ENCODE measurements around the gene SLC16A8. TPM values are rescaled to one million over a fixed set of nuclear protein-coding genes. Genes with fewer than 3 reads are reported as not detected.

Gene SLC16A8, protein sequence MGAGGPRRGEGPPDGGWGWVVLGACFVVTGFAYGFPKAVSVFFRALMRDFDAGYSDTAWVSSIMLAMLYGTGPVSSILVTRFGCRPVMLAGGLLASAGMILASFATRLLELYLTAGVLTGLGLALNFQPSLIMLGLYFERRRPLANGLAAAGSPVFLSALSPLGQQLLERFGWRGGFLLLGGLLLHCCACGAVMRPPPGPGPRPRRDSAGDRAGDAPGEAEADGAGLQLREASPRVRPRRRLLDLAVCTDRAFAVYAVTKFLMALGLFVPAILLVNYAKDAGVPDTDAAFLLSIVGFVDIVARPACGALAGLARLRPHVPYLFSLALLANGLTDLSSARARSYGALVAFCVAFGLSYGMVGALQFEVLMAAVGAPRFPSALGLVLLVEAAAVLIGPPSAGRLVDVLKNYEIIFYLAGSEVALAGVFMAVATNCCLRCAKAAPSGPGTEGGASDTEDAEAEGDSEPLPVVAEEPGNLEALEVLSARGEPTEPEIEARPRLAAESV
- total RNA-seq = 2.2 TPM

DNA sequence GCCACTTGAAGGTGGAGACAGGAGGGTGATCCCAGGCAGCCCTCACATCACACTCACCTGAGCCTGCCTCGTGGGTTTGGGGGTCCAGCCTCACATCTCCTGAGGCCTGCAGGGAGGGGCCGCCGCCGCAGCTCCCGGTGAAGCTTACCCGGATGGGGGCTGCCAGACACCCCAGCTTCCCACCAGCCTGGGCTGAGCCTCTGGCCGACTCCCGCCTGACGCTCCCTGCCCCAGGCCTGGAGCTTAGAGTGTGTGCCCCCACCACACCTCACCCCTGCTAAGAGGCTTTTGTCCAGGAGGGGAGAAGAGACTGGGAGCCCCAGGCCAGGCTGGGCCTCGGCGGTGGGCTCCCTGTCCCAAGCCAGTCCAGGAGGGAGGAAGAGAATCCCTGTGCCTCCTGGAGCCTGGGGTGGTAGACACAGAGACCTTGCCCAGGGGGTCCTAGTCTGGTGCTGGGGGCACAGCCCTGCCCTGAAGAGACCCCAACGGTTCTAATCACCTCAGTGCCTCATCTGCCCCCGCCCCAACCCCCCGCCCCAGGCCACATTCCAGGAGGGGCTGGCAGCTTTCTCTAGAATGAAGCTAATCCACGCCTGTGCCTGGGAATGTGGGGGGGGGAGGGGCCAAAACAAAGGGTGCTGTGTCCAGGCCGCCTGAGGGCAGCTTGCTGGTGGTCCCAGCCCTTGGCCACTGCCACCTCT is at the start of gene SLC16A8:
TSS of gene SLC16A8 (minus strand) at position 254 of the 701 bp plus-strand sequence. CDS start 1,311 bp downstream, outside the sequence.

GRCh38 chr22:38110008-38110862 is 26.3 kb upstream of the SLC16A8 start, which contains the start of gene BAIAP2L2:
Gene BAIAP2L2 (minus strand): TSS chr22:38110684. CDS start chr22:38110525, 159 bp downstream.

GRCh38 chr22:38056969-38057891 is 26.8 kb downstream of the SLC16A8 start, which contains the start of gene PICK1:
Gene PICK1 (plus strand): TSS chr22:38057404. CDS start chr22:38057810, 406 bp downstream.

Other genes with a start within 250 kb of the SLC16A8 start
- 23.7 TPM for gene ANKRD54, start 239.8 kb downstream of the SLC16A8 start, total RNA-seq
- 592 TPM for gene EIF3L, start 234.8 kb downstream of the SLC16A8 start, total RNA-seq
- 26.1 TPM for gene MICALL1, start 177.9 kb downstream of the SLC16A8 start, total RNA-seq
- 0.64 TPM for gene C22orf23, start 130.6 kb downstream of the SLC16A8 start, total RNA-seq
- 32.3 TPM for gene POLR2F, start 130.5 kb downstream of the SLC16A8 start, total RNA-seq
- gene SOX10, start 99.6 kb downstream of the SLC16A8 start, total RNA-seq = 1.9 TPM
- 32.1 TPM for gene PICK1, start 26.8 kb downstream of the SLC16A8 start, total RNA-seq
- 4.5 TPM for gene BAIAP2L2, start 26.5 kb upstream of the SLC16A8 start, total RNA-seq
- 45.4 TPM for gene PLA2G6, start 97.6 kb upstream of the SLC16A8 start, total RNA-seq
- gene MAFF, start 117.8 kb upstream of the SLC16A8 start, total RNA-seq = 17.2 TPM
- 52.0 TPM for gene TMEM184B, start 188.8 kb upstream of the SLC16A8 start, total RNA-seq
- gene CSNK1E, start 233.2 kb upstream of the SLC16A8 start, total RNA-seq = 111 TPM

All from metanephros (tissue), 1 donor.